Adrenal gland (tissue), 5 donors: ENCODE measurements around the gene C4B.
"Not testable (repeated sequence)": the region's sequence is repeated elsewhere in the genome, so short reads cannot be mapped to it uniquely, and the experiment has no call there.

Experiments
- CTCF ChIP-seq, 6 experiments: fragments of 450-650 bp in 4 of 6; fragments of 200-600 bp in 2 of 6; sonication (generic) in 1 of 6; IDR thresholded peaks; 1 replicate in 5 of 6; 2 replicates in 1 of 6; pipeline versions ENCODE4 v1.5.1 to v1.8.0; 2016 to 2021; ENCODE audit warnings: antibody characterized with exemption in 6 of 6, mild to moderate bottlenecking in 2 of 6, moderate library complexity in 1 of 6
- POLR2A ChIP-seq, 2 donors: fragments of 450-650 bp; IDR thresholded peaks; one replicate each; pipeline ENCODE4 v1.6.1; 2017; ENCODE audit warnings: antibody characterized with exemption in 2 of 2, mild to moderate bottlenecking in 2 of 2, moderate library complexity in 1 of 2
- donor health status: DM: no; HTN: no; CAD: no.

DNA sequence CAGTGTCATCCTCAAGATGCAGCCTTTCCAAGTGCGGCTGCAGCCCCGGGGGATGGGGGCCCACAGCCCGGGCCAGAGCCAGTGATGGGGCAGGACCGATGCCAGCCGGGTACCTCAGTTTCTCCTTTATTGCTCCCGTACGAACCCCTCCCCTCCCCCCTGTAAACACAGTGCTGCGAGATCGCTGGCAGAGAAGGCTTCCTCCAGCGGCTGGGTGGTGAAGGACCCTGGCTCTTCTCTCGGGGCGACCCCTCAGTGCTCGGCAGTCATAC, 26.4 kb downstream of the C4B start:
- not testable (repeated sequence) for TF ChIP-seq CTCF, POLR2A (IDR thresholded peaks at IDR 0.05)
